CD14-positive monocyte (primary cell): ENCODE measurements around the gene MYZAP. TPM values are rescaled to one million over a fixed set of nuclear protein-coding genes. Genes with fewer than 3 reads are reported as not detected.
A peak's percentile ranks its signal among the peaks of the same experiment; 100 is the strongest.
"Not testable (repeated sequence)": the region's sequence is repeated elsewhere in the genome, so short reads cannot be mapped to it uniquely, and the experiment has no call there.

Experiments
- DNase-seq, 3 donors: peaks; one replicate each; pipeline ENCODE4 v3.0.0-alpha.2; 2011 to 2022
- H2AFZ ChIP-seq: 2 replicates; pipeline ENCODE4 v1.6.0; 2012; ENCODE audit warnings: mild to moderate bottlenecking, low read depth, low read length, inconsistent platforms; ENCODE audit not compliant: insufficient read depth, poor library complexity, severe bottlenecking
- H3K27ac ChIP-seq, 2 donors: 1 replicate in 1 of 2; 2 replicates in 1 of 2; pipeline ENCODE4 v1.5.1; 2012 to 2013; ENCODE audit warnings: low read length in 2 of 2, control low read depth in 1 of 2, inconsistent platforms in 1 of 2, low read depth in 1 of 2, mild to moderate bottlenecking in 1 of 2
- H3K27me3 ChIP-seq, 2 donors: one replicate each; pipeline versions ENCODE4 v1.6.0 to v1.6.1; 2011 to 2013; ENCODE audit warnings: low read length in 2 of 2; ENCODE audit not compliant: control insufficient read depth in 2 of 2, insufficient read depth in 2 of 2
- H3K36me3 ChIP-seq, 2 donors: replicated peaks in 1 of 2; 1 replicate in 1 of 2; 2 replicates in 1 of 2; pipeline versions ENCODE4 v1.5.1 to v1.6.1; 2012 to 2013; ENCODE audit warnings: low read length in 2 of 2, control low read depth in 1 of 2, inconsistent platforms in 1 of 2, mild to moderate bottlenecking in 1 of 2; ENCODE audit not compliant: insufficient read depth in 2 of 2, control insufficient read depth in 1 of 2
- H3K4me1 ChIP-seq, 2 donors: 1 replicate in 1 of 2; 2 replicates in 1 of 2; pipeline versions ENCODE4 v1.5.1 to v1.6.1; 2012 to 2013; ENCODE audit warnings: low read length in 2 of 2, control low read depth in 1 of 2, inconsistent platforms in 1 of 2, mild to moderate bottlenecking in 1 of 2, moderate library complexity in 1 of 2; ENCODE audit not compliant: insufficient read depth in 2 of 2, control insufficient read depth in 1 of 2
- H3K4me2 ChIP-seq: replicated peaks from 2 replicates; pipeline ENCODE3; 2012; ENCODE audit warnings: low read length, moderate library complexity, mild to moderate bottlenecking; ENCODE audit not compliant: poor library complexity, severe bottlenecking; ENCODE audit errors: extremely low read depth
- H3K4me3 ChIP-seq, 3 experiments: fragments of 200-600 bp in 1 of 3; sonication (generic) in 1 of 3; replicated peaks in 1 of 3; 1 replicate in 2 of 3; 2 replicates in 1 of 3; pipeline ENCODE4 v1.5.1; 2011 to 2013; ENCODE audit warnings: low read length in 3 of 3, mild to moderate bottlenecking in 3 of 3, control low read depth in 2 of 3, low read depth in 2 of 3, inconsistent platforms in 1 of 3, moderate library complexity in 1 of 3
- H3K79me2 ChIP-seq: 2 replicates; pipeline ENCODE4 v1.6.0; 2012; ENCODE audit warnings: mild to moderate bottlenecking, control low read depth, inconsistent platforms, low read length, moderate library complexity; ENCODE audit not compliant: insufficient read depth
- H3K9ac ChIP-seq: 2 replicates; pipeline ENCODE4 v1.6.0; 2017; ENCODE audit warnings: low read length, mild to moderate bottlenecking; ENCODE audit not compliant: insufficient read depth, poor library complexity, severe bottlenecking
- H3K9me3 ChIP-seq, 2 donors: replicated peaks in 1 of 2; 1 replicate in 1 of 2; 2 replicates in 1 of 2; pipeline versions ENCODE4 v1.5.1 to v1.6.1; 2012 to 2013; ENCODE audit warnings: low read length in 2 of 2, control low read depth in 1 of 2; ENCODE audit not compliant: control insufficient read depth in 1 of 2, insufficient read depth in 1 of 2
- H4K20me1 ChIP-seq: 2 replicates; pipeline ENCODE4 v1.6.0; 2012; ENCODE audit warnings: mild to moderate bottlenecking, low read length, control low read depth, moderate library complexity; ENCODE audit not compliant: insufficient read depth
- H3K27ac Mint-ChIP-seq, 7 donors: one replicate each; pipeline ENCODE4 v1.8.0; 2020; ENCODE audit warnings: mild to moderate bottlenecking in 7 of 7, mixed read lengths in 7 of 7, moderate library complexity in 6 of 7, inconsistent platforms in 2 of 7
- H3K27me3 Mint-ChIP-seq, 3 donors: one replicate each; pipeline ENCODE4 v1.8.0; 2021 to 2022; ENCODE audit warnings: low read depth in 3 of 3, mild to moderate bottlenecking in 3 of 3, mixed read lengths in 3 of 3, moderate library complexity in 3 of 3, inconsistent platforms in 1 of 3
- H3K36me3 Mint-ChIP-seq, 2 donors: one replicate each; pipeline ENCODE4 v1.8.0; 2020; ENCODE audit warnings: mixed read lengths in 2 of 2, inconsistent platforms in 1 of 2, mild to moderate bottlenecking in 1 of 2
- H3K4me1 Mint-ChIP-seq: one replicate; pipeline ENCODE4 v1.8.0; 2020; ENCODE audit warnings: mild to moderate bottlenecking, mixed read lengths
- H3K4me3 Mint-ChIP-seq, 2 donors: one replicate each; pipeline ENCODE4 v1.8.0; 2020; ENCODE audit warnings: mild to moderate bottlenecking in 2 of 2, mixed read lengths in 2 of 2, moderate library complexity in 1 of 2
- H3K9me3 Mint-ChIP-seq, 7 donors: one replicate each; pipeline ENCODE4 v1.8.0; 2020 to 2022; ENCODE audit warnings: mixed read lengths in 7 of 7, mild to moderate bottlenecking in 6 of 7, moderate library complexity in 6 of 7, inconsistent platforms in 2 of 7
- CTCF ChIP-seq: fragments of 200-600 bp; IDR thresholded peaks from one replicate; pipeline ENCODE4 v1.8.0; 2022; ENCODE audit warnings: antibody characterized with exemption, mild to moderate bottlenecking
- WGBS: methylation state at CpG from one replicate; pipeline ENCODE4 v1.1.5; 2013; ENCODE audit warnings: missing lambda C conversion rate; ENCODE audit not compliant: insufficient coverage; 5-methylcytosine and 5-hydroxymethylcytosine counted together
- intact Hi-C, 2 donors: fragments of 100-400 bp; cut with micrococcal nuclease; formaldehyde crosslinking; loops; one replicate each; pipeline versions ENCODE4 v1.15.0 to v1.15.1; 2023
- polyA plus RNA-seq, 3 donors: library from polyadenylated mRNA; depleted of rRNA in 1 of 3; unstranded in 2 of 3; stranded (reverse) in 1 of 3; fragments of 300-500 nt in 2 of 3; fragments of >200 nt in 1 of 3; fragmentation: Illumina TruSeq in 2 of 3; gene quantifications; 1 replicate in 2 of 3; 2 replicates in 1 of 3; pipeline ENCODE4 v1.2.3, GENCODE V29; 2012 to 2021

MYZAP gene
- polyA plus RNA-seq, 3 donors, result 0.12 to 0.13 TPM; not detected in 1

- Histone ChIP-seq H3K36me3 (no peaks in the 10 kb centered on the region), H2AFZ (no peak overlapping the region), H3K9ac (no peak overlapping the region), H3K4me2 (no peak overlapping the region), H3K79me2 (no peaks in the 10 kb centered on the region), H3K4me1 (no peaks in the 10 kb centered on the region), H3K27ac (no peak overlapping the region), H3K9me3 (no peaks in the 10 kb centered on the region), H3K4me3 (no peak overlapping the region), H4K20me1 (no peaks in the 10 kb centered on the region), H3K27me3 (no peaks in the 10 kb centered on the region)
- 45% methylated on average over 3 of the region's 7 CpGs for WGBS
- intact Hi-C loops, result no loop called here
- H3K4me1 Mint-ChIP-seq, result peaks cover 13% of the 10 kb centered on the region
- no peak overlapping the region for H3K27ac Mint-ChIP-seq
- H3K9me3 Mint-ChIP-seq, result no peaks in the 10 kb centered on the region
- no peak for TF ChIP-seq CTCF
- no peak for DNase-seq
- H3K4me3 Mint-ChIP-seq, result no peak overlapping the region
- H3K36me3 Mint-ChIP-seq, result no peaks in the 10 kb centered on the region
- H3K27me3 Mint-ChIP-seq, result peaks cover 0 to 5% (median 0%) of the 10 kb centered on the region in 3 donors
These were observed 22.5 kb downstream of the MYZAP start for GRCh38 chr15:57614241-57614640.

GRCh38 chr15:57615951-57616496, 24.3 kb downstream of the MYZAP start:
- H3K4me2 ChIP-seq, H4K20me1 ChIP-seq, H3K36me3 Mint-ChIP-seq, H3K9me3 ChIP-seq, intact Hi-C loops, H3K36me3 ChIP-seq, H3K27ac ChIP-seq, DNase-seq, H3K9me3 Mint-ChIP-seq, H3K4me3 ChIP-seq, H3K79me2 ChIP-seq, H3K4me1 ChIP-seq, H3K27ac Mint-ChIP-seq, H3K27me3 Mint-ChIP-seq, H3K4me3 Mint-ChIP-seq, H3K27me3 ChIP-seq, H3K9ac ChIP-seq: not testable (repeated sequence)
- H2AFZ ChIP-seq, result peak overlapping the region; percentile 49
- 92% methylated on average over 5 of the region's 8 CpGs for WGBS
- peaks cover 13% of the 10 kb centered on the region for H3K4me1 Mint-ChIP-seq
